ENCODE results near the gene PTCD2. TPM values are rescaled to one million over a fixed set of nuclear protein-coding genes. Genes with fewer than 3 reads are reported as not detected.

Gene PTCD2
- total and polyA plus RNA-seq, 11 donors: 5.3 to 21.5 (median 13.0) TPM

- Histone ChIP-seq H3K4me1 (peaks cover 0 to 8% (median 0%) of the 10 kb centered on the region in 12 donors), H3K27ac (no peak overlapping the region), H3K27me3 (no peaks in the 10 kb centered on the region), H3K36me3 (peaks cover 0 to 36% (median 22%) of the 10 kb centered on the region in 9 donors), H3K9me3 (no peaks in the 10 kb centered on the region), H3K4me3 (no peak overlapping the region)
- ATAC-seq: peak in 3 of 4 donors; percentile 81 to 90 (median 87)
- no peak for DNase-seq
- intact Hi-C loops (cut with DNase I): no loop called here
- 62 to 72% (median 64%) methylated on average over 5 of the region's 5 CpGs for WGBS, 4 donors
- TF ChIP-seq, protein P1, sequence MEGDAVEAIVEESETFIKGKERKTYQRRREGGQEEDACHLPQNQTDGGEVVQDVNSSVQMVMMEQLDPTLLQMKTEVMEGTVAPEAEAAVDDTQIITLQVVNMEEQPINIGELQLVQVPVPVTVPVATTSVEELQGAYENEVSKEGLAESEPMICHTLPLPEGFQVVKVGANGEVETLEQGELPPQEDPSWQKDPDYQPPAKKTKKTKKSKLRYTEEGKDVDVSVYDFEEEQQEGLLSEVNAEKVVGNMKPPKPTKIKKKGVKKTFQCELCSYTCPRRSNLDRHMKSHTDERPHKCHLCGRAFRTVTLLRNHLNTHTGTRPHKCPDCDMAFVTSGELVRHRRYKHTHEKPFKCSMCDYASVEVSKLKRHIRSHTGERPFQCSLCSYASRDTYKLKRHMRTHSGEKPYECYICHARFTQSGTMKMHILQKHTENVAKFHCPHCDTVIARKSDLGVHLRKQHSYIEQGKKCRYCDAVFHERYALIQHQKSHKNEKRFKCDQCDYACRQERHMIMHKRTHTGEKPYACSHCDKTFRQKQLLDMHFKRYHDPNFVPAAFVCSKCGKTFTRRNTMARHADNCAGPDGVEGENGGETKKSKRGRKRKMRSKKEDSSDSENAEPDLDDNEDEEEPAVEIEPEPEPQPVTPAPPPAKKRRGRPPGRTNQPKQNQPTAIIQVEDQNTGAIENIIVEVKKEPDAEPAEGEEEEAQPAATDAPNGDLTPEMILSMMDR (IDR thresholded peaks at IDR 0.05): peak; percentile 25 to 61 (median 41)
- TF ChIP-seq POLR2A (IDR thresholded peaks at IDR 0.05): no peak
Measured at GRCh38 chr5:72355706-72356299, 35.6 kb downstream of the PTCD2 start.

GRCh38 chr5:72356361-72356760 is 36.2 kb downstream of the PTCD2 start:
- Histone ChIP-seq H3K27ac (no peak overlapping the region), H3K4me3 (no peak overlapping the region), H3K36me3 (peaks cover 0 to 40% (median 28%) of the 10 kb centered on the region in 9 donors), H3K4me1 (peaks cover 0 to 8% (median 0%) of the 10 kb centered on the region in 12 donors), H3K9me3 (no peaks in the 10 kb centered on the region), H3K27me3 (no peaks in the 10 kb centered on the region)
- DNase-seq (no peak), ATAC-seq (no peak)
- no peak for TF ChIP-seq POLR2A (IDR thresholded peaks at IDR 0.05)
- TF ChIP-seq, protein P1 (IDR thresholded peaks at IDR 0.05): no peak
- intact Hi-C loops (cut with DNase I): no loop called here
- 75 to 93% (median 86%) methylated on average over 1 of the region's 1 CpG for WGBS, 4 donors

DNA sequence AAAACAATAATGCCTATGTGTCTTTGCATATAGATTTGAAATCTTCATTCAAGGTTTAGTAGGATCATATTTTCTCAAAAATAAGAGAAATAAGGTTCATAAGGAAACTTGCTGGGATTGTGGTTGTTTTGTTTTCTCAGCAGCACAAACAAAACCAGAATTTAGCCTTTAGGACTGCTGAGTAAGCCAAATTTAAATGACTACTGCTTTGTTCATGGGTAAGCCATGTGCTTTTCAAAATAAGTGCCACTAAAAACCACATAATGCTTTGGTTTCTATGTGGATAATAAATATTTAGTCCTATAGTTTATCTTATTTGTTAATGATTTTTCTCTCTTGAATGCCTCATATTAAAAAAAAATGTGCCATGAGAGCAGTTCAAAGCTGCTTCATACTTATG is 38.8 kb downstream of the PTCD2 start:
- Histone ChIP-seq H3K27ac (no peak overlapping the region), H3K9me3 (no peaks in the 10 kb centered on the region), H3K4me3 (no peak overlapping the region), H3K27me3 (no peaks in the 10 kb centered on the region), H3K36me3 (peaks cover 0 to 53% (median 36%) of the 10 kb centered on the region in 9 donors), H3K4me1 (peaks cover 0 to 15% (median 0%) of the 10 kb centered on the region in 12 donors)
- ATAC-seq (no peak), DNase-seq (no peak)
- TF ChIP-seq, protein P1 (IDR thresholded peaks at IDR 0.05): no peak
- no peak for TF ChIP-seq POLR2A (IDR thresholded peaks at IDR 0.05)
- intact Hi-C loops (cut with DNase I): no loop called here

- 94 to 100% (median 97%) methylated on average over 1 of the region's 1 CpG for WGBS, 4 donors
- H3K4me1 ChIP-seq: peaks cover 0 to 19% (median 0%) of the 10 kb centered on the region in 12 donors
- intact Hi-C loops (cut with DNase I): loop anchor here in 3 of 10 donors (10.0 kb wide), 2 partner anchors 455 to 465 kb away; partner anchors contain the start of gene TNPO1 (in 1 of the 3)
- H3K4me3 ChIP-seq: no peak overlapping the region
- H3K9me3 ChIP-seq: no peaks in the 10 kb centered on the region
- TF ChIP-seq, protein P1 (IDR thresholded peaks at IDR 0.05): no peak
- no peak for TF ChIP-seq POLR2A (IDR thresholded peaks at IDR 0.05)
- no peak for DNase-seq
- ATAC-seq: no peak
- H3K27ac ChIP-seq: no peak overlapping the region
- H3K36me3 ChIP-seq: peaks cover 0 to 53% (median 36%) of the 10 kb centered on the region in 9 donors
- H3K27me3 ChIP-seq: no peaks in the 10 kb centered on the region
Measured at GRCh38 chr5:72359886-72360285, 39.7 kb downstream of the PTCD2 start.

Measured in heart left ventricle (tissue), 16 donors.